NK-92 (cell line): ENCODE data around the gene AGXT.

Experiments
- DNase-seq: peaks from one replicate; lab custom pipeline; 2025; ENCODE audit not compliant: unreplicated experiment; lab: John Stamatoyannopoulos, UW

Gene AGXT

GRCh38 chr2:240896871-240897692, 28.5 kb downstream of the AGXT start:
- DNase-seq: no peak

- no peak for DNase-seq
Measured at GRCh38 chr2:240898108-240898730, 29.6 kb downstream of the AGXT start.

- no peak for DNase-seq
Measured at GRCh38 chr2:240898731-240899467, 30.3 kb downstream of the AGXT start.

GRCh38 chr2:240899468-240899865, 30.8 kb downstream of the AGXT start:
- DNase-seq: no peak

GRCh38 chr2:240900141-240900860, 31.7 kb downstream of the AGXT start:
- no peak for DNase-seq

GRCh38 chr2:240901986-240902614, 33.5 kb downstream of the AGXT start:
- no peak for DNase-seq

GRCh38 chr2:240902615-240903041, 34.0 kb downstream of the AGXT start:
- DNase-seq: no peak

GRCh38 chr2:240903191-240904060, 34.8 kb downstream of the AGXT start:
- no peak for DNase-seq

- no peak for DNase-seq
Measured at GRCh38 chr2:240904216-240905175, 35.9 kb downstream of the AGXT start.

- no peak for DNase-seq
Measured at GRCh38 chr2:240905176-240905781, 36.7 kb downstream of the AGXT start.

GRCh38 chr2:240906141-240906910, 37.7 kb downstream of the AGXT start, which contains the start of gene CROCC2:
Gene CROCC2 (plus strand): TSS chr2:240906336. CDS start chr2:240906514, 178 bp downstream.
- no peak for DNase-seq

GRCh38 chr2:240906911-240907590, 38.4 kb downstream of the AGXT start:
- no peak for DNase-seq

- DNase-seq: no peak
Measured at GRCh38 chr2:240909216-240909974, 40.8 kb downstream of the AGXT start.

- no peak for DNase-seq
Measured at GRCh38 chr2:240911641-240912265, 43.1 kb downstream of the AGXT start.
